GM12878 (cell line): ENCODE results near the gene NPW. TPM values are rescaled to one million over a fixed set of nuclear protein-coding genes. Genes with fewer than 3 reads are reported as not detected.

Experiments used
- ATAC-seq: fragments of 200-7000 bp; cut with Tn5 transposase; 3 replicates; pipeline ENCODE4 v1.9.1; 2020; ENCODE audit warnings: mild to moderate bottlenecking, moderate library complexity
- BruUV-seq: library from RNA; stranded (reverse); fragments of 400-500 nt; replicated peaks from 2 replicates; lab custom pipeline; 2021; lab: Mats Ljungman, UMichigan
- CTCF ChIA-PET: fragments of 300-600 bp; sonication (Branson Sonifier 250); formaldehyde crosslinking; extraction: SDS; loops from one replicate; lab custom pipeline; 2021; ENCODE audit warnings: inconsistent platforms; lab: Yijun Ruan, JAX
- POLR2A ChIA-PET: fragments of 350-600 bp; formaldehyde crosslinking; extraction: SDS; loops from one replicate; lab custom pipeline; 2021; ENCODE audit warnings: inconsistent platforms; lab: Charles Lee
- RAD21 ChIA-PET: fragments of 300-600 bp; sonication (Branson Sonifier 250); formaldehyde crosslinking; loops from one replicate; lab custom pipeline; 2023; ENCODE audit warnings: antibody characterized with exemption; ENCODE audit not compliant: unreplicated experiment; lab: Charles Lee
- SMC1A ChIA-PET: fragments of 300-600 bp; sonication (Branson Sonifier 250); formaldehyde crosslinking; loops from one replicate; lab custom pipeline; 2023; ENCODE audit not compliant: unreplicated experiment, uncharacterized antibody; lab: Charles Lee
- DNase-seq: peaks from one replicate; pipeline ENCODE4 v3.0.0-alpha.2; 2011; ENCODE audit warnings: low read depth, low spot score
- FAIRE-seq: peaks from 3 replicates; lab custom pipeline; 2011; peaks lifted over from hg19 to GRCh38; lab: Jason Lieb, UNC
- H2AFZ ChIP-seq: 2 replicates; pipeline ENCODE4 v1.6.0; 2011; ENCODE audit warnings: low read depth, low read length, control low read depth; ENCODE audit not compliant: control insufficient read depth
- H3K27ac ChIP-seq: 2 replicates; pipeline ENCODE4 v1.5.1; 2011; ENCODE audit warnings: control low read depth; ENCODE audit not compliant: control insufficient read depth, insufficient read depth
- H3K27me3 ChIP-seq, 2 experiments: replicated peaks in 1 of 2; 2 replicates each; pipeline versions ENCODE4 v1.6.0 to v1.6.1; 2011; ENCODE audit warnings: low read length in 1 of 2; ENCODE audit not compliant: control insufficient read depth in 2 of 2, insufficient read depth in 2 of 2
- H3K36me3 ChIP-seq, 2 experiments: 2 replicates each; pipeline ENCODE4 v1.5.1; 2011; ENCODE audit warnings: low read length in 1 of 2; ENCODE audit not compliant: control insufficient read depth in 2 of 2, insufficient read depth in 2 of 2
- H3K4me1 ChIP-seq: 2 replicates; pipeline ENCODE4 v1.6.1; 2011; ENCODE audit warnings: mild to moderate bottlenecking, low read length, moderate library complexity, mixed read lengths; ENCODE audit not compliant: control insufficient read depth, insufficient read depth
- H3K4me2 ChIP-seq: 2 replicates; pipeline ENCODE4 v1.6.0; 2011; ENCODE audit warnings: control low read depth; ENCODE audit not compliant: control insufficient read depth, insufficient read depth
- H3K4me3 ChIP-seq: fragments of 200-600 bp; sonication (generic); 2 replicates; pipeline ENCODE4 v1.5.1; 2016
- H3K79me2 ChIP-seq: 2 replicates; pipeline ENCODE4 v1.6.0; 2011; ENCODE audit warnings: low read length; ENCODE audit not compliant: control insufficient read depth, insufficient read depth
- H3K9ac ChIP-seq: 2 replicates; pipeline ENCODE4 v1.8.0; 2011; ENCODE audit warnings: low read length, control low read depth, mixed read lengths; ENCODE audit not compliant: control insufficient read depth, insufficient read depth
- H3K9me3 ChIP-seq: replicated peaks from 3 replicates; pipeline ENCODE4 v1.5.1; 2011; ENCODE audit warnings: mild to moderate bottlenecking, low read length; ENCODE audit not compliant: control insufficient read depth, insufficient read depth
- H4K20me1 ChIP-seq: 2 replicates; pipeline ENCODE4 v1.6.0; 2011; ENCODE audit not compliant: control insufficient read depth, insufficient read depth
- FOS ChIP-seq: IDR thresholded peaks from 3 replicates; pipeline ENCODE4 v1.6.1; 2011; ENCODE audit warnings: borderline replicate concordance; ENCODE audit not compliant: insufficient read length; ENCODE audit errors: extremely low read depth
- IKZF1 ChIP-seq: fragments of 450-650 bp; conservative IDR thresholded peaks from 2 replicates; pipeline ENCODE4 v1.6.1; 2017; ENCODE audit warnings: antibody characterized with exemption, mild to moderate bottlenecking
- MAX ChIP-seq: IDR thresholded peaks from 2 replicates; pipeline ENCODE4 v1.6.1; 2012; ENCODE audit warnings: low read depth, low read length, improper control_type of control experiment
- MTA2 ChIP-seq: fragments of 450-650 bp; IDR thresholded peaks from 2 replicates; pipeline ENCODE4 v1.6.1; 2016; ENCODE audit warnings: low read depth, mild to moderate bottlenecking, moderate library complexity
- POLR2A ChIP-seq: IDR thresholded peaks from 2 replicates; pipeline ENCODE4 v1.6.1; 2011; ENCODE audit warnings: low read depth, mild to moderate bottlenecking, low read length
- SUZ12 ChIP-seq: fragments of 200-600 bp; sonication (generic); IDR thresholded peaks from one replicate; pipeline ENCODE4 v1.6.1; 2018; ENCODE audit warnings: antibody characterized with exemption, mild to moderate bottlenecking; ENCODE audit not compliant: unreplicated experiment
- WGBS: methylation state at CpG from one replicate; pipeline ENCODE4 v1.1.6; 2016; ENCODE audit warnings: low lambda C conversion rate; ENCODE audit not compliant: insufficient replicate concordance, insufficient coverage; ENCODE audit errors: missing lambda C conversion rate; 5-methylcytosine and 5-hydroxymethylcytosine counted together
- in situ Hi-C: fragments of 300-500 bp; cut with MboI; formaldehyde crosslinking; loops from 9 replicates; pipeline ENCODE4 v1.14.3; 2018; ENCODE audit warnings: mixed read lengths
- intact Hi-C: fragments of 100-400 bp; cut with micrococcal nuclease; formaldehyde crosslinking; loops from one replicate; pipeline ENCODE4 v1.14.2; 2022; ENCODE audit not compliant: unreplicated experiment
- polyA plus RNA-seq, 11 experiments: library from polyadenylated mRNA; depleted of rRNA in 4 of 11; unstranded in 6 of 11; stranded (reverse) in 5 of 11; fragments of >200 nt; fragmentation: Nextera tagmentation in 4 of 11; fragmentation: Illumina TruSeq in 1 of 11; extraction: Ambion mirVana in 4 of 11; extraction: Trizol in 1 of 11; gene quantifications; 1 replicate in 1 of 11; 2 replicates in 10 of 11; pipeline versions ENCODE4 v1.2.1 to v1.2.3, GENCODE V29; 2011 to 2016; ENCODE audit warnings: inconsistent platforms in 2 of 11, missing spikeins in 2 of 11, low read depth in 1 of 11
- total RNA-seq, 4 experiments: library from RNA; depleted of rRNA in 3 of 4; stranded (reverse); fragments of >200 nt in 3 of 4; fragmentation: Illumina TruSeq in 1 of 4; extraction: Trizol in 1 of 4; gene quantifications; 2 replicates each; pipeline versions ENCODE4 v1.2.1 to v1.2.3, GENCODE V29; 2013 to 2021

NPW gene
- total and polyA plus RNA-seq, 10 of the 15 experiments (the other 5 are each of a cell fraction or from before 2014, with no cell fraction given): 0.23 to 2.5 (median 0.98) TPM; not detected in 4

- ChIA-PET POLR2A (interaction anchor here (1.1 to 1.9 kb wide), 2 partner anchors 8 to 13 kb away, joined by 3 to 8 read pairs; partner anchors contain the start of gene RPS2), RAD21 (no interaction called here), CTCF (interaction anchor here (0.5 kb wide), 1 partner anchor 363 kb away, joined by 3 read pairs; no protein-coding TSS in a partner anchor), SMC1A (no interaction called here)
- no TSS peak for BruUV-seq
- ATAC-seq (no peak), FAIRE-seq (no peak), DNase-seq (no peak)
- Histone ChIP-seq H3K9me3 (no peaks in the 10 kb centered on the region), H3K79me2 (peaks cover 24% of the 10 kb centered on the region), H3K27me3 (no peaks in the 10 kb centered on the region), H3K4me3 (peak overlapping the region; percentile 93; the same call in 1 of the 2 replicates), H3K4me2 (peak overlapping the region; percentile 7; the same call in 1 of the 2 replicates), H3K9ac (no peak overlapping the region; the same call in 1 of the 2 replicates), H2AFZ (no peak overlapping the region), H3K27ac (no peak overlapping the region), H3K4me1 (peaks cover 12% of the 10 kb centered on the region), H3K36me3 (peaks cover 0 to 34% of the 10 kb centered on the region in 2 experiments; a peak in 3 of 4 replicates), H4K20me1 (no peaks in the 10 kb centered on the region)
- in situ Hi-C loops (no loop called here), intact Hi-C loops (no loop called here)
- WGBS: 86% methylated on average over 13 of the region's 16 CpGs
- no peak for TF ChIP-seq MAX
- TF ChIP-seq POLR2A: peak; percentile 9; the same call in 1 of the 2 replicates
- no peak for TF ChIP-seq IKZF1
- TF ChIP-seq SUZ12: no peak
- TF ChIP-seq MTA2: no peak
- no peak for TF ChIP-seq FOS
These were observed 46.0 kb upstream of the NPW start for GRCh38 chr16:1973461-1974156.
